K562 (cell line): Measurements from ENCODE around the gene CEACAM5. TPM values are rescaled to one million over a fixed set of nuclear protein-coding genes. Genes with fewer than 3 reads are reported as not detected.

ENCODE experiments used
- ATAC-seq: fragments of 200-7000 bp; cut with Tn5 transposase; 3 replicates; pipeline ENCODE4 v1.9.1; 2020; ENCODE audit warnings: moderate library complexity
- BruUV-seq: library from RNA; stranded (reverse); fragments of 400-500 nt; replicated peaks from 2 replicates; lab custom pipeline; 2021; lab: Mats Ljungman, UMichigan
- CTCF ChIA-PET: fragments of 300-600 bp; formaldehyde crosslinking; extraction: SDS; loops from one replicate; lab custom pipeline; 2021; ENCODE audit warnings: low intra/inter-chr PET ratio; lab: Yijun Ruan, JAX
- POLR2A ChIA-PET: fragments of 300-600, 350-650 bp; sonication (Branson Sonifier 250); formaldehyde crosslinking; extraction: SDS; loops from one replicate; lab custom pipeline; 2021; ENCODE audit warnings: antibody characterized with exemption, inconsistent platforms; lab: Yijun Ruan, JAX
- DNase-seq, 4 experiments: peaks; one replicate each; pipeline versions ENCODE4 v3.0.0 to v3.0.0-alpha.2; 2011 to 2018; ENCODE audit warnings: low spot score in 3 of 4, mixed read lengths in 3 of 4; ENCODE audit errors: extremely low read depth in 1 of 4
- FAIRE-seq: peaks from 2 replicates; lab custom pipeline; 2011; peaks lifted over from hg19 to GRCh38; lab: Jason Lieb, UNC
- H2AFZ ChIP-seq: 2 replicates; pipeline ENCODE4 v1.6.0; 2011; ENCODE audit warnings: low read depth, low read length, control low read depth, inconsistent platforms
- H3K27ac ChIP-seq: fragments of 200-600 bp; 3 replicates; pipeline ENCODE4 v1.8.0; 2011; ENCODE audit warnings: low read depth, mild to moderate bottlenecking, control low read depth, inconsistent platforms, low read length, moderate library complexity, mixed read lengths; ENCODE audit errors: extremely low read depth
- H3K27me3 ChIP-seq, 2 experiments: fragments of 300-600 bp in 1 of 2; 2 replicates in 1 of 2; 3 replicates in 1 of 2; pipeline versions ENCODE4 v1.6.0 to v1.8.0; 2011; ENCODE audit warnings: inconsistent platforms in 2 of 2, low read length in 2 of 2, mild to moderate bottlenecking in 1 of 2, mixed read lengths in 1 of 2, moderate library complexity in 1 of 2; ENCODE audit not compliant: control insufficient read depth in 2 of 2, insufficient read depth in 2 of 2
- H3K36me3 ChIP-seq: fragments of 300-600 bp; 3 replicates; pipeline ENCODE4 v1.8.0; 2011; ENCODE audit warnings: mild to moderate bottlenecking, low read length, inconsistent platforms; ENCODE audit not compliant: control insufficient read depth, insufficient read depth
- H3K4me1 ChIP-seq, 2 experiments: fragments of 200-600 bp in 1 of 2; replicated peaks in 1 of 2; 2 replicates in 1 of 2; 3 replicates in 1 of 2; pipeline versions ENCODE4 v1.5.1 to v1.8.0; 2011; ENCODE audit warnings: inconsistent platforms in 2 of 2, low read length in 2 of 2, mild to moderate bottlenecking in 1 of 2, mixed read lengths in 1 of 2, moderate library complexity in 1 of 2; ENCODE audit not compliant: control insufficient read depth in 2 of 2, insufficient read depth in 2 of 2
- H3K4me2 ChIP-seq: 2 replicates; pipeline ENCODE4 v1.6.1; 2011; ENCODE audit warnings: low read length, control low read depth, inconsistent platforms, mixed read lengths; ENCODE audit not compliant: insufficient read depth
- H3K4me3 ChIP-seq: fragments of 200-600 bp; sonication (generic), shearing (Covaris generic); 2 replicates; pipeline ENCODE4 v1.5.1; 2016; ENCODE audit warnings: control low read depth, inconsistent platforms
- H3K79me2 ChIP-seq: fragments of 200-600 bp; 3 replicates; pipeline ENCODE4 v1.8.0; 2011; ENCODE audit warnings: low read length, inconsistent platforms; ENCODE audit not compliant: control insufficient read depth, insufficient read depth
- H3K9ac ChIP-seq, 2 experiments: 2 replicates each; pipeline versions ENCODE4 v1.6.0 to v1.6.1; 2011; ENCODE audit warnings: low read depth in 2 of 2, low read length in 2 of 2, control low read depth in 1 of 2, inconsistent platforms in 1 of 2, mild to moderate bottlenecking in 1 of 2, mixed read lengths in 1 of 2; ENCODE audit not compliant: insufficient read depth in 1 of 2
- H3K9me1 ChIP-seq: one replicate; pipeline ENCODE4 v1.6.0; 2011; ENCODE audit warnings: inconsistent platforms, mild to moderate bottlenecking, low read length, moderate library complexity; ENCODE audit not compliant: control insufficient read depth, insufficient read depth
- H3K9me3 ChIP-seq: replicated peaks from 2 replicates; pipeline ENCODE4 v1.5.1; 2011; ENCODE audit warnings: low read depth, low read length, inconsistent platforms; ENCODE audit not compliant: control insufficient read depth, insufficient read depth
- H4K20me1 ChIP-seq: replicated peaks from 2 replicates; pipeline ENCODE4 v1.6.1; 2011; ENCODE audit warnings: low read length, inconsistent platforms, mixed read lengths; ENCODE audit not compliant: control insufficient read depth, insufficient read depth
- CBX1 ChIP-seq: sonication (generic); IDR thresholded peaks from 2 replicates; pipeline ENCODE4 v1.6.1; 2016; ENCODE audit warnings: antibody characterized with exemption, low read depth, mild to moderate bottlenecking
- CHAMP1 ChIP-seq: fragments of 450-650 bp; IDR thresholded peaks from 2 replicates; pipeline ENCODE4 v1.6.1; 2016; ENCODE audit warnings: mild to moderate bottlenecking
- CTCFL ChIP-seq: IDR thresholded peaks from 2 replicates; pipeline ENCODE4 v1.6.1; 2011; ENCODE audit warnings: borderline replicate concordance, low read depth, mild to moderate bottlenecking, moderate library complexity, low read length; ENCODE audit not compliant: insufficient read depth, poor library complexity, severe bottlenecking
- HDAC1 ChIP-seq, 2 experiments: fragments of 450-650 bp; IDR thresholded peaks; 2 replicates each; pipeline ENCODE4 v1.6.1; 2016 to 2017; ENCODE audit warnings: inconsistent platforms in 1 of 2, mild to moderate bottlenecking in 1 of 2, moderate library complexity in 1 of 2
- HES1 ChIP-seq: fragments of 450-650 bp; IDR thresholded peaks from 2 replicates; pipeline ENCODE4 v1.6.1; 2016; ENCODE audit warnings: low read depth, mild to moderate bottlenecking, moderate library complexity
- IFI16 ChIP-seq: fragments of 250-450 bp; sonication (Bioruptor Pico); IDR thresholded peaks from 2 replicates; pipeline ENCODE4 v2.1.2; 2022; ENCODE audit warnings: mild to moderate bottlenecking, inconsistent platforms
- ILK ChIP-seq: fragments of 450-650 bp; IDR thresholded peaks from 2 replicates; pipeline ENCODE4 v1.6.1; 2016; ENCODE audit warnings: missing genetic modification characterization, low read depth, mild to moderate bottlenecking, missing compliant biosample characterization, moderate library complexity, borderline replicate concordance
- KDM5B ChIP-seq: fragments of 200-600 bp; sonication (generic); IDR thresholded peaks from 2 replicates; pipeline ENCODE4 v1.6.1; 2012; ENCODE audit warnings: low read depth, mild to moderate bottlenecking, moderate library complexity, low read length, control low read depth, inconsistent platforms; ENCODE audit not compliant: insufficient replicate concordance
- KHSRP ChIP-seq: fragments of 450-650 bp; IDR thresholded peaks from 2 replicates; pipeline ENCODE4 v1.6.1; 2017
- LCOR ChIP-seq: sonication (generic); formaldehyde crosslinking; IDR thresholded peaks from 2 replicates; pipeline ENCODE4 v1.8.0; 2022; ENCODE audit warnings: mild to moderate bottlenecking, missing genetic modification reagents
- PTRF ChIP-seq: fragments of 450-650 bp; IDR thresholded peaks from 2 replicates; pipeline ENCODE4 v1.6.1; 2016; ENCODE audit warnings: mild to moderate bottlenecking, missing genetic modification characterization, missing compliant biosample characterization
- SMARCB1 ChIP-seq: IDR thresholded peaks from 2 replicates; pipeline ENCODE4 v1.6.1; 2011; ENCODE audit warnings: improper control_type of control experiment, low read depth; ENCODE audit not compliant: insufficient read length
- USF1 ChIP-seq: sonication (generic); formaldehyde crosslinking; IDR thresholded peaks from 2 replicates; pipeline ENCODE4 v1.9.0; 2022; ENCODE audit warnings: mild to moderate bottlenecking, missing genetic modification reagents
- XRCC3 ChIP-seq: fragments of 450-650 bp; IDR thresholded peaks from 2 replicates; pipeline ENCODE4 v1.6.1; 2017; ENCODE audit warnings: mild to moderate bottlenecking, moderate library complexity
- ZNF398 ChIP-seq: fragments of 250-450 bp; sonication (Bioruptor Pico); IDR thresholded peaks from 2 replicates; pipeline ENCODE4 v1.8.0; 2021; ENCODE audit warnings: moderate library complexity, mild to moderate bottlenecking, inconsistent platforms
- WGBS: fragments of 100-300 bp; shearing (Covaris generic); methylation state at CpG from one replicate; pipeline ENCODE4 v1.1.6; 2016; ENCODE audit warnings: low coverage, mixed read lengths; ENCODE audit not compliant: insufficient coverage; ENCODE audit errors: missing lambda C conversion rate; 5-methylcytosine and 5-hydroxymethylcytosine counted together
- in situ Hi-C: fragments of 300-500 bp; cut with MboI; formaldehyde crosslinking; loops from 4 replicates; pipeline ENCODE4 v1.15.0; 2018; ENCODE audit warnings: inconsistent platforms, mixed read lengths
- intact Hi-C: fragments of 100-400 bp; cut with micrococcal nuclease; formaldehyde crosslinking; loops from 2 replicates; pipeline ENCODE4 v1.14.2; 2022
- polyA plus RNA-seq, 8 experiments: library from polyadenylated mRNA; depleted of rRNA in 4 of 8; stranded (reverse) in 5 of 8; unstranded in 3 of 8; fragments of >200 nt; fragmentation: Nextera tagmentation in 2 of 8; fragmentation: Illumina TruSeq in 1 of 8; extraction: Ambion mirVana in 2 of 8; extraction: Trizol in 1 of 8; gene quantifications; 2 replicates each; pipeline versions ENCODE4 v1.2.1 to v1.2.3, GENCODE V29; 2011 to 2014; ENCODE audit warnings: inconsistent platforms in 1 of 8, missing spikeins in 1 of 8
- total RNA-seq, 7 experiments: library from RNA; depleted of rRNA in 6 of 7; stranded (reverse); fragments of >200 nt in 6 of 7; fragmentation: Illumina TruSeq in 2 of 7; extraction: Trizol in 2 of 7; gene quantifications; 2 replicates each; pipeline versions ENCODE4 v1.2.1 to v1.2.3, GENCODE V29; 2011 to 2021; ENCODE audit warnings: low replicate concordance in 1 of 7

Gene CEACAM5
- total and polyA plus RNA-seq, 9 of the 15 experiments (the other 6 are each of a cell fraction or from before 2014, with no cell fraction given), result 0.33 TPM; not detected in 8

DNA sequence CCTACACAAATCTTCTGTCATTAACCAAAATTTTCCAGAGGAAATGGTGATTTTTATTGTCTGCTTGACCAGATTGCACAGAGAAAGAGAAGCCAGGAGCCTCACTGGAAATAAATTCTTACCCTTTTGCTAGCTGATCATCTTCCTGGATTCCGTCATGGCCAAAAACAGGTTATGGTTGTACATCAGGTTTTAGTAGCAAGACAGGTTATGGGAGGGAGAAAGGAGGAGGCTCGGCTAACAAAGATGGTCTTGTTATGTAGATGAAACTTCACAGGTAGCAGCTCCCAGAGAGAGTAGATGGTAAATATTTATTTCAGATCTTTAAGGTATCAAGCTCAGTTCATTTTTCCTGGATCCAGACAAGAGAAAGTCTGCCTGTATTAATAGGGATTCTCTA, 68.3 kb downstream of the CEACAM5 start:
- FAIRE-seq (no peak), ATAC-seq (no peak), DNase-seq (no peak)
- H3K36me3 ChIP-seq, result no peaks in the 10 kb centered on the region
- WGBS, result 0% methylated on average over 2 of the region's 2 CpGs
- H3K9ac ChIP-seq, result no peak overlapping the region
- no peaks in the 10 kb centered on the region for H3K9me1 ChIP-seq
- H3K9me3 ChIP-seq, result no peaks in the 10 kb centered on the region
- H3K79me2 ChIP-seq, result no peaks in the 10 kb centered on the region
- no peaks in the 10 kb centered on the region; the same call in 1 of the 2 replicates for H4K20me1 ChIP-seq
- POLR2A ChIA-PET, result no interaction called here
- H3K27ac ChIP-seq, result no peak overlapping the region
- CTCF ChIA-PET, result no interaction called here
- in situ Hi-C loops, result no loop called here
- TF ChIP-seq KHSRP, result no peak
- no peak for TF ChIP-seq USF1
- TF ChIP-seq CTCFL, result no peak
- TF ChIP-seq HDAC1 (IDR thresholded peaks at IDR 0.05), result no peak
- TF ChIP-seq KDM5B, result no peak
- TF ChIP-seq SMARCB1, result no peak
- no peak for TF ChIP-seq XRCC3
- no peak for TF ChIP-seq ILK
- no peak for TF ChIP-seq IFI16 (CRISPR knock-in tag)
- TF ChIP-seq LCOR (CRISPR knock-in tag), result no peak
- no peak for TF ChIP-seq PTRF (tag)
- no peak for TF ChIP-seq CBX1
- no peak for TF ChIP-seq HES1
- no peak for TF ChIP-seq CHAMP1
- TF ChIP-seq ZNF398, result no peak
- TF ChIP-seq, all 486 proteins: peak for 0
- no peak overlapping the region for H3K4me2 ChIP-seq
- intact Hi-C loops, result no loop called here
- BruUV-seq, result no TSS peak
- H3K4me3 ChIP-seq, result no peak overlapping the region
- peaks cover 18 to 23% of the 10 kb centered on the region in 2 experiments for H3K27me3 ChIP-seq
- H2AFZ ChIP-seq, result no peak overlapping the region
- no peaks in the 10 kb centered on the region for H3K4me1 ChIP-seq
